Uterus (tissue), 2 donors: Measurements from ENCODE around the gene WWOX.

Source experiments
- CTCF ChIP-seq, 4 experiments: fragments of 200-600 bp in 2 of 4; fragments of 450-650 bp in 2 of 4; sonication (generic) in 2 of 4; IDR thresholded peaks; one replicate each; pipeline ENCODE4 v1.5.1; 2016 to 2019; ENCODE audit warnings: antibody characterized with exemption in 4 of 4, mild to moderate bottlenecking in 2 of 4, moderate library complexity in 1 of 4
- POLR2A ChIP-seq, 2 donors: fragments of 450-650 bp; IDR thresholded peaks; one replicate each; pipeline ENCODE4 v1.6.1; 2016; ENCODE audit warnings: antibody characterized with exemption in 2 of 2, mild to moderate bottlenecking in 1 of 2, moderate library complexity in 1 of 2

GRCh38 chr16:79104567-79104966, 1005.1 kb downstream of the WWOX start:
- TF ChIP-seq CTCF (IDR thresholded peaks at IDR 0.05): no peak
- no peak for TF ChIP-seq POLR2A (IDR thresholded peaks at IDR 0.05)
